NT2/D1 (cell line): Measurements from ENCODE around the gene CEP112.

Experiments
- DNase-seq: peaks from one replicate; pipeline ENCODE4 v3.0.0-alpha.2; 2011; ENCODE audit warnings: low read depth, low spot score
- H3K27me3 ChIP-seq: 2 replicates; pipeline ENCODE4 v1.6.0; 2011; ENCODE audit warnings: mild to moderate bottlenecking; ENCODE audit not compliant: insufficient read length, insufficient read depth
- H3K36me3 ChIP-seq: 2 replicates; pipeline ENCODE4 v1.6.1; 2011; ENCODE audit warnings: mild to moderate bottlenecking, low read length, mixed read lengths; ENCODE audit not compliant: insufficient read depth, insufficient read length
- H3K4me1 ChIP-seq: 2 replicates; pipeline ENCODE4 v1.5.1; 2011; ENCODE audit not compliant: insufficient read depth, insufficient read length
- H3K4me3 ChIP-seq: 2 replicates; pipeline ENCODE4 v1.5.1; 2011; ENCODE audit warnings: low read depth; ENCODE audit not compliant: insufficient read length
- H3K9ac ChIP-seq: 2 replicates; pipeline ENCODE4 v1.6.0; 2011; ENCODE audit warnings: low read depth; ENCODE audit not compliant: insufficient read length
- H3K9me3 ChIP-seq: 2 replicates; pipeline ENCODE4 v1.5.1; 2011; ENCODE audit warnings: mild to moderate bottlenecking, low read length; ENCODE audit not compliant: insufficient read depth
- SUZ12 ChIP-seq: IDR thresholded peaks from 2 replicates; pipeline ENCODE4 v1.6.1; 2011; ENCODE audit not compliant: insufficient read length, insufficient read depth; ENCODE audit errors: extremely low read depth
- YY1 ChIP-seq: IDR thresholded peaks from 2 replicates; pipeline ENCODE4 v1.6.1; 2011; ENCODE audit not compliant: insufficient read length, insufficient read depth
- ZNF274 ChIP-seq: IDR thresholded peaks from 2 replicates; pipeline ENCODE4 v1.6.1; 2011; ENCODE audit warnings: mild to moderate bottlenecking, low read depth, low read length

The CEP112 gene

DNA sequence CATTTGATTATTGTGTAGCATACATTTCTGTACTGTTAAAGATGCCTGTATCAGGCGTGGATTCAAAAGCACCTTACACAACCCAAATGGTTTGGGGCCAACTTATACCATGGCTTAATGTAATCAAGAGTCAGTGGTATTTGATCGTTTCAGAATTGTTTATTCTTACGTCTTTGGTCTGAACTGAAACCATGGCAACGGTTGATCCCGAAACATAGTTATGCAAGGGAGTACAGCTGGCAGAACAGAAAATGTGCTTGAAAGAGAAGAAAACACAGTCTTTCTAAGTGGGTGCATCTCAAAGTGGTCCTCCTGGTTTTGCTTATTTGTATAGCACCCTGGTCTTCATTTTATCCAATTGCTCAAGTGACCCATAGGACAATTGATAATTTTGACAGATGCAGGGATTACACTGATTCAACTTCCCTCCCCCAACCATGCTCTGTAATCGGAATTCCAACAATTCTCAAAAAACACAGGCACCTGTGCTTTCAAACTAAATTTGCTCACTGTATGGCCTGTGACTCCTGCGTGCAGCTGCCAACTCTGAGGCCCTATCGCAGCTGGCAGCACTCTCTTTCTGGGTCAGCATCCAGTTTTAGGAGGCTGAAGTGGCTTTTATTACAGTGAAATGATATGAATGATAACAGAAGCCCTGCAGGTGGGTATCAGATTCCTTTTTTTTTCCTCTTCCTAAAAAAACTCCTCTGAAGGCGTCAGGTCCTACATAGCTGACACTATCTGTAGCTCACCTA is 553.5 kb downstream of the CEP112 start:
- no peak for TF ChIP-seq SUZ12
- no peak for TF ChIP-seq YY1
- no peak for TF ChIP-seq ZNF274
- H3K9me3 ChIP-seq, result no peaks in the 10 kb centered on the region; the same call in 1 of the 2 replicates
- H3K36me3 ChIP-seq, result no peaks in the 10 kb centered on the region
- DNase-seq, result no peak
- H3K9ac ChIP-seq, result no peak overlapping the region
- H3K27me3 ChIP-seq, result no peaks in the 10 kb centered on the region
- no peaks in the 10 kb centered on the region for H3K4me1 ChIP-seq
- no peak overlapping the region for H3K4me3 ChIP-seq

DNA sequence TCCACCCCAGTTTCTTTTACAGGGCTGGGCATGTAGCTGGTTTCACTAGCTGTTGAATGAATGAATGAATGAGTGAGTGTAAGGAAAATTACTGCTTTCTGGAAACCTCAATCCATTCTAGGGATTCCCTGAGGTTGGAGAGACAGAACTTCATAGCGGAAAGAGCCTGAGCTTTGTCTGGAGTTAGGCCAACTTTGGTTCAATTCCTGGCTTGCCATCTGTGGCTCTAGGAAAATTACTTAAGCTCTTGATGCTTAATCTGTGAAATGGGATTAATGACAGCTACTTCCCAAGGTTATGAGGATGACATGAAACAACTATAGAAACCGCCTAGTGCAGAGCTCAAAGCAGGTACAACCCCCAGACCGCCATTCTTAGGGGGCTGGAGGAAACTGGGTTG is 554.1 kb downstream of the CEP112 start:
- no peak overlapping the region for H3K4me3 ChIP-seq
- no peaks in the 10 kb centered on the region for H3K36me3 ChIP-seq
- no peak for TF ChIP-seq YY1
- no peaks in the 10 kb centered on the region for H3K4me1 ChIP-seq
- H3K9me3 ChIP-seq, result no peaks in the 10 kb centered on the region; the same call in 1 of the 2 replicates
- DNase-seq, result no peak
- H3K27me3 ChIP-seq, result no peaks in the 10 kb centered on the region
- no peak overlapping the region for H3K9ac ChIP-seq

DNA sequence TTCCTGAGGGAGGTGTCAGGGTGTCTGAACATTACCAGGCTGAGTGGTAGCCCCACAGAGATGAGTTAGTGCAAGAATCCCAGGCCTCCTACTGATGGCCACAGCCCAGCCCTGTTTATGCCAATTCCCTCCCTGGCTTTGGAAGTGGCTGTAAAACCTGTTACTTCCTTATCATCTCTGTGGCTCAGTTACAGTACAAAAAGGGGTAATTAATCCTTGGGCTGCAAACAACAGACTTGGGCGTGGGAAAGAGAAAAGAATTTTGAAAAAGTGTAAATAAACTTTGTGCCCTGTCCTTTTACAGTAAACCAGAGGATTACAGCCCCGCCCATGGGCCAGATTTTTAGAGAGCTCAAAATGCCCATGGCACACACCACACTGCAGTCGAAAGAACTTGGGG is 557.4 kb downstream of the CEP112 start:
- H3K9me3 ChIP-seq, result no peaks in the 10 kb centered on the region
- H3K4me3 ChIP-seq, result no peak overlapping the region
- DNase-seq, result no peak
- TF ChIP-seq ZNF274 (no peak), YY1 (no peak), SUZ12 (no peak)
- no peaks in the 10 kb centered on the region for H3K4me1 ChIP-seq
- H3K9ac ChIP-seq, result no peak overlapping the region
- H3K36me3 ChIP-seq, result no peaks in the 10 kb centered on the region
- no peaks in the 10 kb centered on the region for H3K27me3 ChIP-seq

DNA sequence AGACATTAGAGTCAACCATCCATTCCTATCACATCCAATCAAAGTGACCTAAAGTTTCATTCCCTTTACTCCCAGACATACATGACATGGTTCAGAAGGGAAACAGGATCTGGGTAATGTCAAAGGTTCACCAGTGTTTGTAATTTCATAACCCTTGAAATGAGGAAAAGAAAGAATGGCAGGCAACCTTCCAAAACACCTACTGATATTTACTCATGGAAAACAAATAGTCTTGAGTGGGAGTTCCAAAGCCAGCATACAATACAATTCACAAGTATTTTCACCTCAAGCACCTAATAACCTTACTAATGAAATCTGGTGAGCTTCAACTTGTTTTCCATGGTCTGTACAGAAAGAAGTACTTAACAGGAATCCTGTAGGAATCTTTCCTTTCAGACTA is 557.9 kb downstream of the CEP112 start:
- DNase-seq, result no peak
- TF ChIP-seq SUZ12 (no peak), YY1 (no peak), ZNF274 (no peak)
- Histone ChIP-seq H3K4me3 (no peak overlapping the region), H3K4me1 (no peaks in the 10 kb centered on the region), H3K9me3 (no peaks in the 10 kb centered on the region), H3K27me3 (no peaks in the 10 kb centered on the region), H3K36me3 (no peaks in the 10 kb centered on the region), H3K9ac (no peak overlapping the region)

DNA sequence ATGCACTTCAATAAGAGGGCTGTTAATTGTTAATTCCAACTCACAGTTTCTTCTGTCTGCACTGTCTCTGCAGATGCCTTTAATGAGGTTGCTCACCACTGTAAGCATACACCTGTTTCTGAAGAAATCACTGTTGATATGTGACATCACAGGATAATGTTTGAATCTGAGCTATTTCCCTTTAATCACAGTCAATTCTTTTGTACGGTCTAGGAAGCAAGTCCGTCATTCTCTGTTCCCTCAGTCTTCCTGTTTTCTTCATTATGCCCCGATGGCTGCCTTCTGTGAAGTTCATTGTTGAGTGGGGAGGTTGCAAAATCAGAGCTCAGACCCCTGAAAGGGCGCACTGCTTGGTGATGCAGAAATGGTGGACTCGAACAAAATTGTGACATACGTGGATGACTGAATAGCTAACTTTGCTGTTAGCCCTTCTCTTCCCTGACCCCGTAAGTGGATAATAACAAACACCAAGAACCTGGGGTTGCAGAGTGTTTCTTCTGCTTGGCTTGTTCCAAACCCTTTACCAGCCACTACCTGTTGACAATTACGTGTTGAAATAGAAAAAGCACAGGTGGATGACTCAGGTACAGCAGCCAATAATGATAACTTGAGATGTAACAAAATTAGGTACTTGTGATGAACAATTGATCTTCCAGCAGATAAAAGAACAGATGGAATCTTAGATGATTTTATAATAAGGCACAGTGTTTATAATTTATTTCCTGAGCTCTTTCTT is 558.6 kb downstream of the CEP112 start:
- H3K9me3 ChIP-seq, result no peaks in the 10 kb centered on the region
- H3K4me3 ChIP-seq, result no peak overlapping the region
- no peaks in the 10 kb centered on the region for H3K36me3 ChIP-seq
- H3K9ac ChIP-seq, result no peak overlapping the region
- no peaks in the 10 kb centered on the region for H3K4me1 ChIP-seq
- no peak for DNase-seq
- TF ChIP-seq SUZ12 (no peak), YY1 (no peak), ZNF274 (no peak)
- no peaks in the 10 kb centered on the region for H3K27me3 ChIP-seq

DNA sequence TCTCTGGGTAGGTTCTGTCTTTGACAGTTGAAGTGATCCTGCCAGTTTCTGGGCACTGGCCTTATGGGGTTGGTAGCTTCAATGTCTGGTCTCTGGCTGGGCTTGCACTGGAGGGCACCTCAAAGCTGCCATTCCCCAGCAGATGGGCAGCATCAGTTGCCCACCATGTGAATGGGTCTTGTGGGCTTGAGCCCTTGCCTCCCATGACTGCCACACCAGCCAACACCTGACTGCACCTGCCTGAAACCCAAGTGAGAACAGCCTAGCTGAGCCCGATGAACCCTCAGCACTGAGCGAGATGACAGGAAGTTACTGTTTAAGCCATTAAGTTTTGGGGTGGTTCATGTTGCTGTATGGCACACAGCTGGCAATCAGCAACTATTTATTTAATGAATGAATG is 561.4 kb downstream of the CEP112 start:
- H3K4me1 ChIP-seq, result no peaks in the 10 kb centered on the region
- DNase-seq, result no peak

DNA sequence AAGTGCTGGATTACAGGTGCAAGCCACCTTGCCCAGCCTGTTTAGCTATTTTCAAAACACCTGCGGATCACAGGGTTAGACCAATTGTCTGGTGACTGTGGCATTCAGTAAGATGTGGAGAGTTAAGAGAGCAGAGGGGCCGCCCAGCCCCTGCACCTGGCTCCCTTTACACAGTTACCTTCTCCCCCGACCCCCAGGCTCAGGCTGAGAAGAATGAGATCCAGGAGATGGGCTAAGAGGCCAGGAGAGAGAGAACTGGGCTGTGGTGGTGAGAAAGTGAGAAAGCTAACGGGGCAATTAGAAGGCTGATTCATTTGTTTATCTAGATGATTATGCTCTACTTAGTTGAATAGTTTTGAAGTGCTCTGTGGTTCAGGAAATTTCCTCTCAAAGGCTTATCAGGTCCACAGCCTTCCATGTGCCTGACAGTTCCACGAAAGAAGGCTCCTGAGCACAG is 562.7 kb downstream of the CEP112 start:
- DNase-seq, result no peak

More for the DNA sequence above, 561.4 kb downstream of the CEP112 start:
- no peak for TF ChIP-seq SUZ12
- Histone ChIP-seq H3K9me3 (no peaks in the 10 kb centered on the region), H3K36me3 (no peaks in the 10 kb centered on the region), H3K27me3 (no peaks in the 10 kb centered on the region), H3K9ac (no peak overlapping the region), H3K4me3 (no peak overlapping the region)

More for the DNA sequence above, 562.7 kb downstream of the CEP112 start:
- Histone ChIP-seq H3K9me3 (no peaks in the 10 kb centered on the region), H3K4me3 (no peak overlapping the region), H3K36me3 (no peaks in the 10 kb centered on the region), H3K9ac (no peak overlapping the region), H3K27me3 (no peaks in the 10 kb centered on the region), H3K4me1 (no peaks in the 10 kb centered on the region)
- TF ChIP-seq SUZ12 (no peak), YY1 (no peak), ZNF274 (no peak)
